A549 treated with AZD9567 at 1 μM for 4 hours (cell line): Measurements from ENCODE around the gene CDC27. TPM values are rescaled to one million over a fixed set of nuclear protein-coding genes. Genes with fewer than 3 reads are reported as not detected.

ENCODE experiments used
- total RNA-seq: library from RNA; stranded (reverse); fragments of 200-300 nt; extraction: Qiagen RNA extraction; gene quantifications from 5 replicates; pipeline ENCODE4 v1.2.3, GENCODE V29; 2022; ENCODE audit not compliant: insufficient read depth

The CDC27 gene, protein sequence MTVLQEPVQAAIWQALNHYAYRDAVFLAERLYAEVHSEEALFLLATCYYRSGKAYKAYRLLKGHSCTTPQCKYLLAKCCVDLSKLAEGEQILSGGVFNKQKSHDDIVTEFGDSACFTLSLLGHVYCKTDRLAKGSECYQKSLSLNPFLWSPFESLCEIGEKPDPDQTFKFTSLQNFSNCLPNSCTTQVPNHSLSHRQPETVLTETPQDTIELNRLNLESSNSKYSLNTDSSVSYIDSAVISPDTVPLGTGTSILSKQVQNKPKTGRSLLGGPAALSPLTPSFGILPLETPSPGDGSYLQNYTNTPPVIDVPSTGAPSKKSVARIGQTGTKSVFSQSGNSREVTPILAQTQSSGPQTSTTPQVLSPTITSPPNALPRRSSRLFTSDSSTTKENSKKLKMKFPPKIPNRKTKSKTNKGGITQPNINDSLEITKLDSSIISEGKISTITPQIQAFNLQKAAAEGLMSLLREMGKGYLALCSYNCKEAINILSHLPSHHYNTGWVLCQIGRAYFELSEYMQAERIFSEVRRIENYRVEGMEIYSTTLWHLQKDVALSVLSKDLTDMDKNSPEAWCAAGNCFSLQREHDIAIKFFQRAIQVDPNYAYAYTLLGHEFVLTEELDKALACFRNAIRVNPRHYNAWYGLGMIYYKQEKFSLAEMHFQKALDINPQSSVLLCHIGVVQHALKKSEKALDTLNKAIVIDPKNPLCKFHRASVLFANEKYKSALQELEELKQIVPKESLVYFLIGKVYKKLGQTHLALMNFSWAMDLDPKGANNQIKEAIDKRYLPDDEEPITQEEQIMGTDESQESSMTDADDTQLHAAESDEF
- 72.1 to 135 TPM (median 83.1 TPM) in 5 replicates for total RNA-seq

DNA sequence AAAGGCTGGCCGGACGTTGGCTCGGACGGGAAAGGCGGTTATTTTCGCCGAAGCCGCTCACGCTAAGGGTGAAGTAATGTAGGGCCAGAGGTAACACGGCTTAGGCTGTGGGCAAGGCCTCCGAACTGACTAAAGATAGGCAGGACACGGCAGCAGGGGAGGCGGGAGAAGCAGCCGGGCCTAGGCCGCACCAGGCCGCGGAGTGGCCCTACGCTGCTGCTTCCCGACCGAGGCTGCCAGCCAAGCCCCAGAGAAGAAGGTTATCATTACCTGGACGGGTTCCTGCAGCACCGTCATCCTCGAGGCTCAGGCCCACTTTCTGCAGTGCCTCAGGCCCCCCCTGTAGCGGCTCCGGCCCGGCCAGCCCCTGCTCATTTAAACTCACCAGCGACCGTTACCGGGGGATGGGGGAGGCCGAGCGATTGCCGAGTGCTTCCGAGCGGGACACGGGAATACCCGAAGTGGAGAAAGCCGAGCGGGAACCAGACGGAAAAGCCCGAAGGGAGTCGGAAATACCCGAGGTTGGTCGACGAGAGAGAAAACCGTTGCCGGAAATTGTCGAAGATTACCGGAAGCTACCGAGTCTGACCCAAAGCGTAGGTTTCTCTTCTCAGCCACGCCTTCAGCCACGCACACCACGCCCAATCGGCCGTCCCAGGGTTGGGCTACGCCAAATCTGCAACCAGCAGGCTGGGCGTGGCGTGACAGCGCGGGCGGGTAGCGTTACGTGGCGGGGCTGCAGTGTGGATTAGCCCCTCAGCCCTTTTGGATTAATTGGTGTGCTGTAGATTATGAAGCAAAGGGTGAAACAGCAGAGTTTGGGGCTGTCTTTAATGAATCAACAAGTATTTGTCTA is at the start of gene CDC27:
Gene CDC27 (minus strand): TSS at position 420 of the 856 bp plus-strand sequence. CDS start 123 bp downstream, at position 297.

DNA sequence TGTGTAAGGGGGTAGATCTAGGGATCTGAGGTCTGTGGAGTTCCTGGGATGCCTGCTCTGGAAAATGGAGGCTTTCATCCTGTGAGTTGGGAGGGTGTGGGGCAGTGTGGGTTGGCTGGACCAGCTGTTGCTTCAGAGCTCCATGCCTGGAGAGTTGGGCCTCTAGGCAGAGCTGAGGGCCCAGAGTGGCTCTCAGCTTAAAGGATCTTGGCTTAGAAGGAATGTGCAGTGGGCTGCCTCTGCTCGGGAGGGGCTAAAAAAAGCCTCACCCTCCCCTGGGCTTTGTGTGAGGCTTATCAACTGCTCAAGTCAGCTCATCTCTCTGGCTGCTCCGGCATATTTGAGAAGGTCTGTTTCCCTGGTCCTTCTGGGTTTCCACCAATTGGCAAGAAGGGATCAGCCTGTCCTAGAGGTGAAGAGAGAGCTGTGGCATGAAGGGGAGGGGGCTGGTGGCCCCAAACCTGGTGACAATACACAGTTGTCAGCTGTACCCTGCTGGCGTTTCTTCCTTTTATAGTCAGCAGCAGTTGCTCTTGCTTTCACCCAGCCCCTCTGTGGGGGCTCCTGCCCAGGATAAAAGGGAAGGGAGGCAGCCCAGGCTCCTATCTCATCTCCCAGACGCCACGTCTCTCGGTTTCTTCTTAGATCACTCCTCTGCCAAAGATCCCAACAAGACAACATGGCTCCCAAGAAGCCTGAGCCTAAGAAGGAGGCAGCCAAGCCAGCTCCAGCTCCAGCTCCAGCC is 19.8 kb upstream of the CDC27 start, which contains the start of gene MYL4:
Gene MYL4 (plus strand): TSS at position 605 of the 745 bp plus-strand sequence. CDS start 75 bp downstream, at position 680.

Other genes with a start within 250 kb of the CDC27 start
- 0.71 to 1.00 TPM (median 0.80 TPM) in 4 of 5 replicates, not detected in the other for gene RPRML, start 210.0 kb downstream of the CDC27 start, total RNA-seq
- 0.16 to 0.32 TPM (median 0.17 TPM) in 3 of 5 replicates, not detected in the others for gene MYL4, start 20.1 kb upstream of the CDC27 start, total RNA-seq
- gene ITGB3, start 64.5 kb upstream of the CDC27 start, total RNA-seq, result 3.1 to 5.1 TPM (median 4.4 TPM) in 5 replicates
- gene EFCAB13, start 134.7 kb upstream of the CDC27 start, total RNA-seq, result 1.6 to 9.9 TPM (median 2.3 TPM) in 5 replicates